Activated CD4-positive, CD25-positive, alpha-beta regulatory T cell treated with anti-CD3 and anti-CD28 coated beads, Interleukin-2, amount 50 U/mL, for 16 hours (primary cell): ENCODE measurements around the gene KDELR3.

ENCODE experiments used
- DNase-seq: peaks from one replicate; pipeline ENCODE4 v3.0.0-alpha.2; 2020; ENCODE audit warnings: low read depth, low spot score

KDELR3 gene

GRCh38 chr22:38481871-38482332, 14.0 kb downstream of the KDELR3 start:
- DNase-seq: no peak

GRCh38 chr22:38482662-38483308, 14.9 kb downstream of the KDELR3 start:
- DNase-seq: no peak

- no peak for DNase-seq
Measured at GRCh38 chr22:38484244-38484643, 16.3 kb downstream of the KDELR3 start.

GRCh38 chr22:38485783-38486182, 17.9 kb downstream of the KDELR3 start:
- no peak for DNase-seq

GRCh38 chr22:38487946-38488345, 20.1 kb downstream of the KDELR3 start:
- no peak for DNase-seq

- no peak for DNase-seq
Measured at GRCh38 chr22:38489142-38489541, 21.2 kb downstream of the KDELR3 start.

- DNase-seq: no peak
Measured at GRCh38 chr22:38489561-38490145, 21.8 kb downstream of the KDELR3 start.

GRCh38 chr22:38490475-38490874, 22.6 kb downstream of the KDELR3 start:
- no peak for DNase-seq

- DNase-seq: no peak
Measured at GRCh38 chr22:38490915-38491314, 23.0 kb downstream of the KDELR3 start.

- no peak for DNase-seq
Measured at GRCh38 chr22:38491707-38492348, 23.9 kb downstream of the KDELR3 start.

- DNase-seq: no peak
Measured at GRCh38 chr22:38494498-38494897, 26.6 kb downstream of the KDELR3 start.

- no peak for DNase-seq
Measured at GRCh38 chr22:38494939-38495338, 27.0 kb downstream of the KDELR3 start.

- DNase-seq: no peak
Measured at GRCh38 chr22:38497869-38498268, 30.0 kb downstream of the KDELR3 start.

GRCh38 chr22:38501797-38502672, 34.1 kb downstream of the KDELR3 start:
- no peak for DNase-seq

GRCh38 chr22:38503021-38503420, 35.1 kb downstream of the KDELR3 start:
- no peak for DNase-seq

- peak; percentile 21 for DNase-seq
Measured at GRCh38 chr22:38504731-38505540, 37.0 kb downstream of the KDELR3 start.

- peak; percentile 34 for DNase-seq
Measured at GRCh38 chr22:38505541-38506117, 37.7 kb downstream of the KDELR3 start.

GRCh38 chr22:38506118-38506962, 38.4 kb downstream of the KDELR3 start, which contains the start of gene DDX17:
Gene DDX17, minus strand, starts transcription at chr22:38506311.
- peak; percentile 93 for DNase-seq

- no peak for DNase-seq
Measured at GRCh38 chr22:38510416-38510970, 42.6 kb downstream of the KDELR3 start.
